ENCODE measurements around the gene RTP4.

RTP4 gene

GRCh38 chr3:187358068-187358467 is 10.1 kb upstream of the RTP4 start:
- TF ChIP-seq GABPA (IDR thresholded peaks at IDR 0.05; ENCODE audit: low read depth), result no peak
- Histone ChIP-seq H3K27ac (replicated peaks) (no peak overlapping the region), H3K27me3 (ENCODE audit: insufficient read depth, poor library complexity, severe bottlenecking) (peaks cover 2% of the 10 kb centered on the region), H3K4me3 (replicated peaks; ENCODE audit: insufficient read depth, low read length) (no peak overlapping the region)
- DNase-seq (ENCODE audit: low read depth in 1 of 2, low spot score in 1 of 2), result no peak

- Histone ChIP-seq H3K27ac (replicated peaks) (no peak overlapping the region), H3K4me3 (replicated peaks; ENCODE audit: insufficient read depth, low read length) (no peak overlapping the region), H3K27me3 (ENCODE audit: insufficient read depth, poor library complexity, severe bottlenecking) (peaks cover 2% of the 10 kb centered on the region)
- DNase-seq (ENCODE audit: low read depth in 1 of 2, low spot score in 1 of 2), result no peak
- TF ChIP-seq SPI1 (IDR thresholded peaks at IDR 0.05; ENCODE audit: borderline replicate concordance, low read depth), result no peak
- TF ChIP-seq GABPA (IDR thresholded peaks at IDR 0.05; ENCODE audit: low read depth), result no peak
- no peak for TF ChIP-seq POLR2AphosphoS5 (IDR thresholded peaks at IDR 0.05; ENCODE audit: low read depth)
- TF ChIP-seq, protein P1, sequence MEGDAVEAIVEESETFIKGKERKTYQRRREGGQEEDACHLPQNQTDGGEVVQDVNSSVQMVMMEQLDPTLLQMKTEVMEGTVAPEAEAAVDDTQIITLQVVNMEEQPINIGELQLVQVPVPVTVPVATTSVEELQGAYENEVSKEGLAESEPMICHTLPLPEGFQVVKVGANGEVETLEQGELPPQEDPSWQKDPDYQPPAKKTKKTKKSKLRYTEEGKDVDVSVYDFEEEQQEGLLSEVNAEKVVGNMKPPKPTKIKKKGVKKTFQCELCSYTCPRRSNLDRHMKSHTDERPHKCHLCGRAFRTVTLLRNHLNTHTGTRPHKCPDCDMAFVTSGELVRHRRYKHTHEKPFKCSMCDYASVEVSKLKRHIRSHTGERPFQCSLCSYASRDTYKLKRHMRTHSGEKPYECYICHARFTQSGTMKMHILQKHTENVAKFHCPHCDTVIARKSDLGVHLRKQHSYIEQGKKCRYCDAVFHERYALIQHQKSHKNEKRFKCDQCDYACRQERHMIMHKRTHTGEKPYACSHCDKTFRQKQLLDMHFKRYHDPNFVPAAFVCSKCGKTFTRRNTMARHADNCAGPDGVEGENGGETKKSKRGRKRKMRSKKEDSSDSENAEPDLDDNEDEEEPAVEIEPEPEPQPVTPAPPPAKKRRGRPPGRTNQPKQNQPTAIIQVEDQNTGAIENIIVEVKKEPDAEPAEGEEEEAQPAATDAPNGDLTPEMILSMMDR (IDR thresholded peaks at IDR 0.05; ENCODE audit: insufficient read depth, low read length), result no peak
Observed at GRCh38 chr3:187359798-187360486, 8.2 kb upstream of the RTP4 start.

DNA sequence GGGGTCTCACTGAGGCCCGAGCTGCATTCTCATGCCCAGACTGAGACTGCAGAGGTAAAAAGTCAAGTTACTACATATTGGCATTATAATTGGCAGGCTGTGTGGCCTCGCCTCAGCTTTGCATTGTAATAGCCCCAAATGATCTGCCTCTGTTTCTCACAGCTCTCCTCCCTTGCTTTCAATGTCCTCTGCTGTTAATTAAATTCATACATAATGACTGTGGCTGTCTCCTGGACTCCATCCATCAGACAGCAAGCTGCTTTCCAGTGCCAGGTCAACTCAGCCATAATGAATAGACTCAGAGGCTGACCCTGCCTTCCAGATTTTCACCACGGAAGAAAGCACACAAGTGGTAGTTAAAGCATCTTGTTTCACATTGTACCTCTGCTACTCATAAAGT is 7.6 kb upstream of the RTP4 start:
- Histone ChIP-seq H3K27ac (replicated peaks) (no peak overlapping the region), H3K27me3 (ENCODE audit: insufficient read depth, poor library complexity, severe bottlenecking) (peaks cover 2% of the 10 kb centered on the region), H3K4me3 (replicated peaks; ENCODE audit: insufficient read depth, low read length) (no peak overlapping the region)
- DNase-seq (ENCODE audit: low read depth in 1 of 2, low spot score in 1 of 2), result no peak
- TF ChIP-seq SPI1 (IDR thresholded peaks at IDR 0.05; ENCODE audit: borderline replicate concordance, low read depth), result no peak
- TF ChIP-seq REST (IDR thresholded peaks at IDR 0.05; ENCODE audit: insufficient replicate concordance, low read depth), result no peak
- TF ChIP-seq, protein P1 (IDR thresholded peaks at IDR 0.05; ENCODE audit: insufficient read depth, low read length), result no peak
- TF ChIP-seq GABPA (IDR thresholded peaks at IDR 0.05; ENCODE audit: low read depth), result no peak
- TF ChIP-seq POLR2AphosphoS5 (IDR thresholded peaks at IDR 0.05; ENCODE audit: low read depth), result no peak

DNA sequence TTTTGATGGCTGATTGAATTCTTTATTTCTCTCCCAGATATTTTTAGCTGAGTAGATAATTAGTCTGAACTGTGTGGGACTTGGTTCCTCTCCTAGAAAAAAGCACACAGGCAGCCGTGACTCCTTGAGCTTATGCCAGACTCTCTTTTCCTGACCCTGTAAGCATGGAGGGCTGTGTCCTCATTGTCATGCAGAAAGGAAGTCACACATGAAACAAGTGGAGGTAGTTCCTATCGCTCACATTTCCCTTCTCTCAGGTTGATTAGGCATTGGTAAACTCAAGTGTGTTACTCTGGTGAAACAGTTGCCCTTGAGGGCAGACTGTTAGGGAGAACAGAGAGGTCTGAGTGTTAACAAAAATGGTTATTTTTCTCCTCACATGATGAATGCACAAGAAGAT is 6.3 kb upstream of the RTP4 start:
- H3K27ac ChIP-seq (replicated peaks), result no peak overlapping the region
- peaks cover 2% of the 10 kb centered on the region for H3K27me3 ChIP-seq (ENCODE audit: insufficient read depth, poor library complexity, severe bottlenecking)
- TF ChIP-seq, protein P1 (IDR thresholded peaks at IDR 0.05; ENCODE audit: insufficient read depth, low read length), result no peak
- TF ChIP-seq GABPA (IDR thresholded peaks at IDR 0.05; ENCODE audit: low read depth) (no peak), REST (IDR thresholded peaks at IDR 0.05; ENCODE audit: insufficient replicate concordance, low read depth) (no peak), POLR2AphosphoS5 (IDR thresholded peaks at IDR 0.05; ENCODE audit: low read depth) (no peak), SPI1 (IDR thresholded peaks at IDR 0.05; ENCODE audit: borderline replicate concordance, low read depth) (no peak)
- no peak overlapping the region for H3K4me3 ChIP-seq (replicated peaks; ENCODE audit: insufficient read depth, low read length)
- no peak for DNase-seq (ENCODE audit: low read depth in 1 of 2, low spot score in 1 of 2)
